HepG2 (cell line): Measurements from ENCODE around the gene CHD9NB. TPM values are rescaled to one million over a fixed set of nuclear protein-coding genes. Genes with fewer than 3 reads are reported as not detected.

ENCODE experiments used
- ARID5B ChIP-seq: IDR thresholded peaks from 2 replicates; pipeline ENCODE4 v1.4.0; 2020; ENCODE audit warnings: mild to moderate bottlenecking, missing genetic modification reagents
- CBX5 ChIP-seq: sonication (generic); formaldehyde crosslinking; IDR thresholded peaks from 2 replicates; pipeline ENCODE4 v1.4.0; 2020; ENCODE audit warnings: missing genetic modification reagents, borderline replicate concordance
- CCDC6 ChIP-seq: sonication (generic); formaldehyde crosslinking; IDR thresholded peaks from 2 replicates; pipeline ENCODE4 v1.8.1; 2022; ENCODE audit warnings: mild to moderate bottlenecking, missing genetic modification reagents, moderate library complexity
- FOXO1 ChIP-seq: sonication (generic); formaldehyde crosslinking; IDR thresholded peaks from 2 replicates; pipeline ENCODE4 v1.4.0; 2020; ENCODE audit warnings: missing genetic modification reagents
- FOXP4 ChIP-seq: sonication (generic); formaldehyde crosslinking; IDR thresholded peaks from 2 replicates; pipeline ENCODE4 v1.4.0; 2020; ENCODE audit warnings: missing genetic modification reagents
- HCFC1 ChIP-seq: fragments of 150-350 bp; IDR thresholded peaks from 2 replicates; pipeline ENCODE4 v1.6.1; 2014; ENCODE audit warnings: low read depth, low read length
- NR3C1 ChIP-seq: sonication (generic); formaldehyde crosslinking; IDR thresholded peaks from 2 replicates; pipeline ENCODE4 v1.4.0; 2020; ENCODE audit warnings: missing genetic modification reagents
- SETDB1 ChIP-seq: sonication (generic); formaldehyde crosslinking; IDR thresholded peaks from 2 replicates; pipeline ENCODE4 v1.5.1; 2020; ENCODE audit warnings: missing genetic modification reagents, mild to moderate bottlenecking, borderline replicate concordance
- SMARCE1 ChIP-seq: fragments of 450-650 bp; IDR thresholded peaks from 2 replicates; pipeline ENCODE4 v1.6.1; 2017; ENCODE audit warnings: borderline replicate concordance
- SMC3 ChIP-seq: IDR thresholded peaks from 2 replicates; pipeline ENCODE4 v1.6.1; 2011; ENCODE audit warnings: low read length, improper control_type of control experiment
- TBX3 ChIP-seq: fragments of 450-650 bp; IDR thresholded peaks from 2 replicates; pipeline ENCODE4 v1.6.1; 2017; ENCODE audit warnings: antibody characterized with exemption, mild to moderate bottlenecking, inconsistent platforms, borderline replicate concordance
- ZBTB37 ChIP-seq: sonication (generic); formaldehyde crosslinking; IDR thresholded peaks from 2 replicates; pipeline ENCODE4 v1.4.0; 2020; ENCODE audit warnings: mild to moderate bottlenecking, missing genetic modification reagents
- ZIK1 ChIP-seq: sonication (generic); formaldehyde crosslinking; IDR thresholded peaks from 2 replicates; pipeline ENCODE4 v1.5.0; 2020; ENCODE audit warnings: mild to moderate bottlenecking, low read depth, missing genetic modification reagents, borderline replicate concordance
- ZNF562 ChIP-seq: sonication (generic); formaldehyde crosslinking; IDR thresholded peaks from 2 replicates; pipeline ENCODE4 v1.8.0; 2022; ENCODE audit warnings: missing genetic modification reagents, borderline replicate concordance
- ZNF674 ChIP-seq: sonication (generic); formaldehyde crosslinking; IDR thresholded peaks from 2 replicates; pipeline ENCODE4 v1.5.0; 2020; ENCODE audit warnings: low read depth, mild to moderate bottlenecking, missing genetic modification reagents
- ZNF687 ChIP-seq: sonication (generic); formaldehyde crosslinking; IDR thresholded peaks from 2 replicates; pipeline ENCODE4 v1.5.1; 2020; ENCODE audit warnings: mild to moderate bottlenecking, missing genetic modification reagents, moderate library complexity
- ZNF724P ChIP-seq: sonication (generic); formaldehyde crosslinking; IDR thresholded peaks from 2 replicates; pipeline ENCODE4 v1.8.0; 2022; ENCODE audit warnings: missing genetic modification reagents, borderline replicate concordance
- ZNF777 ChIP-seq: sonication (generic); formaldehyde crosslinking; IDR thresholded peaks from 2 replicates; pipeline ENCODE4 v1.4.0; 2020; ENCODE audit warnings: missing genetic modification reagents
- ZSCAN21 ChIP-seq: sonication (generic); formaldehyde crosslinking; IDR thresholded peaks from 2 replicates; pipeline ENCODE4 v1.8.0; 2022; ENCODE audit warnings: mild to moderate bottlenecking, missing genetic modification reagents, moderate library complexity, borderline replicate concordance
- ZSCAN9 ChIP-seq: IDR thresholded peaks from 2 replicates; pipeline ENCODE4 v1.6.1; 2016; ENCODE audit warnings: borderline replicate concordance
- polyA plus RNA-seq, 8 experiments: library from polyadenylated mRNA; depleted of rRNA in 3 of 8; stranded (reverse) in 7 of 8; unstranded in 1 of 8; fragments of >200 nt; fragmentation: Illumina TruSeq in 4 of 8; extraction: Trizol in 4 of 8; gene quantifications; 2 replicates each; pipeline versions ENCODE4 v1.2.1 to v1.2.3, GENCODE V29; 2011 to 2016; ENCODE audit warnings: low read depth in 4 of 8, missing spikeins in 1 of 8, mixed read lengths in 1 of 8; ENCODE audit not compliant: insufficient read depth in 1 of 8
- total RNA-seq, 5 experiments: library from RNA; depleted of rRNA; stranded (reverse); fragments of >200 nt; fragmentation: Illumina TruSeq; extraction: Trizol; gene quantifications; 2 replicates each; pipeline ENCODE4 v1.2.3, GENCODE V29; 2016; ENCODE audit warnings: low read depth in 1 of 5

CHD9NB gene
- total and polyA plus RNA-seq, 2 of the 13 experiments (the other 11 are each of a cell fraction or from before 2014, with no cell fraction given): 0.17 to 0.18 TPM

- peak; percentile 32; the same call in 1 of the 2 replicates for TF ChIP-seq ARID5B (CRISPR knock-in tag)
- no peak for TF ChIP-seq ZNF724P (CRISPR knock-in tag)
- TF ChIP-seq TBX3: no peak
- no peak for TF ChIP-seq NR3C1 (CRISPR knock-in tag)
- TF ChIP-seq ZSCAN21 (CRISPR knock-in tag): no peak
- no peak for TF ChIP-seq ZSCAN9 (CRISPR knock-in tag)
- TF ChIP-seq SMARCE1: no peak
- no peak for TF ChIP-seq SETDB1 (CRISPR knock-in tag)
- TF ChIP-seq ZNF777: no peak
- TF ChIP-seq SMC3: no peak
- no peak for TF ChIP-seq FOXP4 (CRISPR knock-in tag)
- peak; percentile 64 for TF ChIP-seq ZNF687 (CRISPR knock-in tag)
- no peak for TF ChIP-seq HCFC1
- TF ChIP-seq CCDC6 (CRISPR knock-in tag): no peak
- no peak; the same call in 1 of the 2 replicates for TF ChIP-seq CBX5 (CRISPR knock-in tag)
- no peak for TF ChIP-seq ZNF562
- no peak for TF ChIP-seq ZBTB37 (CRISPR knock-in tag)
- no peak for TF ChIP-seq ZIK1 (CRISPR knock-in tag)
- no peak for TF ChIP-seq FOXO1 (CRISPR knock-in tag)
- no peak for TF ChIP-seq ZNF674 (CRISPR knock-in tag)
Observed at GRCh38 chr16:53061701-53062159, 9.0 kb upstream of the CHD9NB start (continued).
